GM19324 (cell line): Measurements from ENCODE around the gene PSORS1C2.

Experiments
- ATAC-seq: cut with Tn5 transposase; IDR thresholded peaks from one replicate; pipeline ENCODE4 v1.9.1; 2021; ENCODE audit warnings: mild to moderate bottlenecking, moderate library complexity; ENCODE audit not compliant: unreplicated experiment, low FRiP score

The PSORS1C2 gene

GRCh38 chr6:31143148-31143547 lies 4.3 kb upstream of the PSORS1C2 start:
- no peak for ATAC-seq

DNA sequence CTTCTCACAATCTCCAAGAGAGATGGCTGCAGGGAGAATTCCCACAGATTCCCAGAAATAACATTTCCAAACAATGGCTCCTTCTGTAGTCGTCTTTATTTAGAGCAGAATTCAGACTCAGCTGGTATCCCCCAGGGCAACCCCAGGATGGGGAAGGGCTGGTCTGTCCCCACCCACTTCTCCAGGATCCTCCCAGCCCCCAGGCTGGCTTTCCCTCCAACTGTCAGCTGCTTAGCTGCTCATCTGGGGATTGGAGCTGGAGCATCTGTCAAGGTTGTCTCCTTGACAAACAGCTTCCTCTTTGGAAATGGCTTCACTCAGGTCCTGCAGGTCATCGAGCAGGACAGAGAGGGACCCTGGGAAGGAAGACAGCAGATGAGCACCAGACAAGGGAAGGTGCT lies 3.5 kb upstream of the PSORS1C2 start:
- no peak for ATAC-seq

- no peak for ATAC-seq
Observed at GRCh38 chr6:31140643-31141042, 1.8 kb upstream of the PSORS1C2 start.

GRCh38 chr6:31139599-31139998 lies 733 bp upstream of the PSORS1C2 start:
- no peak for ATAC-seq

- no peak for ATAC-seq
Observed at GRCh38 chr6:31135710-31136109, 3.2 kb downstream of the PSORS1C2 start.

GRCh38 chr6:31132806-31133205 lies 6.1 kb downstream of the PSORS1C2 start:
- no peak for ATAC-seq

- ATAC-seq, result no peak
Observed at GRCh38 chr6:31131595-31131994, 7.3 kb downstream of the PSORS1C2 start.

DNA sequence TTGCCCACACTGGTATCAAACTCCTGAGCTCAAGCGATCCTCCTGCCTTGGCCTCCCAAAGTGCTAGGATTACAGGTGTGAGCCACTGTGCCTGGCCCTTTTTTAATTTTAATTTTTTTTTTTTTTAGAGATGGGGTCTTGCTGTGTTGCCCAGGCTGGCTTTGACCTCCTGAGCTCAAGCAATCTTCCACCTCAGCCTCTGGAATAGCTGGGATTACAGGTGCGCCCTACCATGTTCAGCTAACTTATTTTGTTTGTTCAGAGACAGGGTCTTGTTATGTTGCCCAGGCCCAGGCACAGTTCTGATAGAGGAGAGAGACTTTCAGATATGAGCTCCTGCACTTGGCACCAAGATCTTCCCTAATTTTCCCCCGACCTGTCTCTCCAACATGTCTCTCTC lies 8.1 kb downstream of the PSORS1C2 start:
- no peak for ATAC-seq

DNA sequence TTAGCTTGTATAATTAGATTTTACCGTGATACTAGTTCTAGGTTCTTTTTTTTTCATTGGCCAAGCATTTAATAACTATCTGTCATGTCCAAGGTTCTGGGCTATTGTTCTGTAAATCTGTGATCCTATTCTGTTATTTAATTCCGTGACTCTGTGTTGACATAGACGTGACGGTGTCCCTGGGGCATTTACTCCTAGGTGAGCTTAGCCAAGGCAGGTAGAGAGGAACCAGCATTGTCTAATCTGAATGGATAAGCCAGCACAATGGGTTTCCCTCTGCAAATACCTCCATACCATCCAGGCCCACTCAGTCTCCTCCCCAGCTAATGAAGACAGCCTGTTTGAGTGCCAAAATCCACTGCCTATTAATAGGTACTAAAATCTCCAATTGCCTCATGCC lies 9.7 kb downstream of the PSORS1C2 start:
- no peak for ATAC-seq

DNA sequence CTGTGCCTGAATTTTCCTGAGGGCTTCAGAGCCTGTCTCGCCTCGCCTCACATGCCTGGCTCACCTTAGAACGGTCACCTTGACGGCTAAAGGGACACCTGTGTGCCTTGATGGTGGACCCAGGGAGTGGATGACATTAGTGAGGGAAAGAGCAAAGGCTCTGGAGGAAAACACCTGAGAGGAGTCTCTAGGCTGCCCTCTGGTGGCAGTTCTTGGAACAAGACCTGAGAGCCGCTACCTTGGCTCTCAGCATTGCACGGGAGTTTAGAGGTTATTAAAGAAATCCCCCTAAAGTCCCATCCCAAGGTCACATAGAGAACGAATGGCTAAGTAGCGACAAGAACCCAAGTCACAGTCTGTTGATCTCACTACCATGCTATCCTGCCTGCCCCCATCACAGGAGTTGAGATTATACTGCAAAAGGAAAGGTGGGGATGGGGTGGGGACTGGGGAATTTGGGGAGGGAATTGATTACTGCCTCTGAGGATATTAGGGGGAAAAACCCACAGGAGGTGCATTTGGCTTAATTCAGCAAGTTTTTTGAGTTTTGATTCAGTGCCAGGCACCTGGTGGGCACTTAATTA lies 10.7 kb downstream of the PSORS1C2 start:
- ATAC-seq, result no peak

GRCh38 chr6:31126396-31127175 lies 12.3 kb downstream of the PSORS1C2 start:
- no peak for ATAC-seq

DNA sequence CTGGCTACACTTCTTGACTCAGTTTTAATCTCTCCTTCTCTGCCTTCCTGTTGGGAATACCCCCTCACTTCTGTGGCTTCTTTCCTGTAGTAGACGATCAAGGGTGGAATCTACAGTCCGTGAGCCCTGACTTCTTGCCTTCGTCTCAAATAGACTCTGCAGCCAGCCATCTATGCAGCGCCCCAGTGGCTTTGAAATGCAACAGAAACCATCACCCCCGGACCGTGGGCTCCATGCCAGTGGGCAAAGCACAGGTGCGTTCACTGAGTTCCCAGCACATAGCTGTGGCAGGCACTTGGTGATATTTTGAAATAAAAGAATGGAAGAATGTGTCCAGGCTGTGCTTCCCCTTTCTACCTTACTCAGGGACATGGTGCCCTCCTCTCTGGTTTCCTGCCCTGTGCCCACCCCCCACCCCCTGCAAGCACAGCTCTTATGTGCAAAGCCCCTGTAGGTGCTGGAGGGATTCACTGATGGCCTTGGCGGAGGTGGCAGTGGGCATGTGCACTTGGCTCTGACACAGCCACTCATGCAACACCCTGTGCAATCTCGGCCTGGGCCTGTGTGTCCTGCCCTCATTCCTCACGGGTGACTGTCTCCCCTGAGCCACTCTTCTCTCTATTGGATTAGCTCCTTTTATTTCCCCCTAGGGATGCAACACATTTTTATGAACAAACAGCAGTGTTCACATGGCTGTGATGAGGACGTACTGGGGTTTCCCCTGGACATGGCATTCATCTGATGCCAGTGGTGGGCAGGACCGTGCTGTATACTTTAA lies 13.1 kb downstream of the PSORS1C2 start:
- ATAC-seq, result no peak

DNA sequence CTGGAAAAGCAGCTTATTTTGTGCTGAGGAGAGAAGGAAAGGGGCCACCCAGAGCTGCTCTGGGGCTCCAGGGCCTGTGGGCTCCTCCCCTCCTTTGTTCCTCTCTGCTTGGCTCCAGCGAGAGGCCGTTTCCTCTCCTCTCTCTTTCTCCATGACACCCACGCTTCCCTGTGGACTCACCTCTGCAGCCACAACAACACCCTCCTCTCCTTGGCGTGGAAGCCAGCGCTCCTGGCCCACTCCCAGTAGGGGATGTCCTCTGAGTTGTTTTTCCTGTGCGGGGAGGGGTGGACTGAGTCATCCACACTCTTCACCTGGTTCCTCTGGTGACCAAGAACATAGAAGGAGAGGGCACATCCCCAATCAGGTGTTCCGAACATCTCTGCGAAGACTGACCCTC lies 13.7 kb downstream of the PSORS1C2 start:
- no peak for ATAC-seq

- ATAC-seq, result no peak
Observed at GRCh38 chr6:31122791-31123706, 15.8 kb downstream of the PSORS1C2 start.

DNA sequence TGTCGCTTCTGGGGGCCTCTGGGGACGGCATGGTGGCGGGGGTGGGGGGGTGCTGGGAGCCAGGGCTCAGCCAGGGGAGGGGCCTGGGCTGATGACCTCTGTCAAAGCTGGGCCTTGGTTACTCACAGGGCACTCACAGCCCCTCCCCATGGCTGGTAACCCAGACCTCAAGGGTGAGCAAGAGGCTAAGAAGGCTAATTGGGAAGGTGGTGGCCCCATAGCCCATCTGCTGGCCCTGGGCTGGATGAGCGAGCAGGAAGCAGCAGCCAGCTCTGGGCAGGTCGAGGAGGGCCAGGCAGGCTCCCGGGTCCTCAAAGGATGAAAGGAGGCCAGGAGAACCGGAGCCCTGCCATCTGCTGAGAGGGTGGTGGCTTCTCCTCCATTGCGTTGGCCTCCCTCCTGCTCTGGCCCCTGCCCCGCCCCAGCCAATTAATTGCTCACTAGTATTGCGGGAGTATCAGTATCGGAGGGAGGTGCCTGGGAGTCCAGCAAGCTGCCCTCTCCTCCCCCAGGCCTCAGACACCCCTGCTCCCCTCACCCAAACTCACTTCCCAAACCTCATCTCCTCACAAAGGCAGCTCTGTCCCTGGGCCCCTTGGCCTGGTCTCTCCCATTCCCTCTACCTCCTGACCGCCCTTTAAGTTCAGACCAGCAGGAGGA lies 17.6 kb downstream of the PSORS1C2 start:
- no peak for ATAC-seq

DNA sequence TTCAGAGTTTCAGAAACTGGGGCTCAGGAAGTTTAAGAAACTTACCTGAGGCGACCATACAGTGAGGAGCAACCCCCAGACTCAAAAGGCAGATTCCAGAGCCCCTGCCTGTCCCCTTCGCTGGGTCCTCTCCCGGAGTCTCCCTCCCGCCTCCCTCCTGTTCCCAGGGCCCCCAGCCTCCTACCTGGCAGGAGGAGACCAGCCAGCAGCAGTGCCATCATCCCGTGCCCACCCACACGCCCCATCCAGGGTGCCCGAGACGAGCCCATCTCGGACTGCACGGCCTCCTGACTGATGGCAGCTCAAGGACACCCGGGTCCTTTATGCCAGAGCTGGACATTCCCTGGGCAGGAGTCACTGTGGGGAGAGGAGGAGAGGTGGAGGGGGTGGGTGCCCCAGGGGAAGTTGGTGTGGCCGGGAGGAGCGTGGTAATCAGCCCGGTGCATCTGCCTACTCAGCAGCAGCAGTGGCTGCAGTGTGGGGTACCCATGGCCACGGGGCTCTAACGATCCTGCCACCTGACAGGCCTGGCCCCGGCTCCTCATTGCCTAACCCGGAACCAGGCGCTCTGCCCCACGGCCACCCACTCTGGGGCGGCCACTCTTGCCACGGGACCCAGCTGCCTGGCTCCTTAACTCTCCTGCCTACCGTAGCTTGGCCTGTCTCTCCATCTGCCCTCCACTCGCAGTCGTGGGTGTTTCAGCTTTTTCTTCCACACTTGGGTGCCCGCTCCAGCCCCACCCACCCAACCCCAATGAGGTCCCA lies 18.5 kb downstream of the PSORS1C2 start, which contains the start of gene CDSN:
Gene CDSN, minus strand, starts transcription at position 296 of the 765 bp plus-strand sequence. Its CDS starts 27 bp downstream, at position 269.
- no peak for ATAC-seq

DNA sequence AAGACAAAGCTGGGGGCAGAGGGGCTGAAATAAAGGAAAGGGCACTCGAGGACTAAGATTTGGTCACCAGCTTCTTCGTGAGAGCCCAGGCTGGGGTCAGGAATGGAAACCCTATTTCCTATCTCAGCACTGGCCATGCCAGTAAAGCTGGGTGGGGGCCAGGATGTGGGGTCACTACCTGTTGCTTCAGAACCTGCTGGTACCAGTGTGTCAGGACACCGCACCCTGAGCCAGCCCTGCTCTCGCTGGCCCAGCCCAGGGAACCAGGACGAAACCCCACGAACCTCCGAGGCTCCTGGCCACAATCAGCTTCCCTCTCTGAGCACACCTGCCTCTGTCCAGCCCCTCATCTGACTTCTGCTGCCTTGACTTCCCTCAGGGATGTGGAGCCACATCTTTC lies 20.7 kb downstream of the PSORS1C2 start:
- ATAC-seq, result no peak

- ATAC-seq, result no peak
Observed at GRCh38 chr6:31116661-31117385, 22.0 kb downstream of the PSORS1C2 start.
